SW 1271 (cell line): ENCODE data around the gene FGF8.

Source experiments
- DNase-seq, 2 experiments: peaks; one replicate each; lab custom pipeline; 2025; lab: John Stamatoyannopoulos, UW

FGF8 gene

DNA sequence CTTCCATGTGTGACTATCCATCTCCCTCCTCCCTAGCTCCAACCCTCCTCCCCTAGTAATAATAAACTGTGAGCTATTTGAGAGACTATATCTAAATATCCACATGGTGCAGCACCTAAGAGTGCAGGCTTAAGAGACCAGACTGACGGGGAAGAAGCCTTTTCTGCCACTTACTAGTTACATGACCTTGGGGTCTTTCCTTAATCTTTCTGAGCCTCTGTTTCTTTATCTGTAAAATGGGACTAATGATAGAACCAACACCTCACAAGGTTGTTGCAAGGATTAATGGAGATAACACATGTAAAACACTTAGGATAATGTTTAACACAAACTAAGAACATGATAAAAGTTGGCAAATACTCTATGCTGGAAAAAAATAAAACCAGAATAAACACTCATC, 43.8 kb downstream of the FGF8 start:
- DNase-seq = no peak

DNA sequence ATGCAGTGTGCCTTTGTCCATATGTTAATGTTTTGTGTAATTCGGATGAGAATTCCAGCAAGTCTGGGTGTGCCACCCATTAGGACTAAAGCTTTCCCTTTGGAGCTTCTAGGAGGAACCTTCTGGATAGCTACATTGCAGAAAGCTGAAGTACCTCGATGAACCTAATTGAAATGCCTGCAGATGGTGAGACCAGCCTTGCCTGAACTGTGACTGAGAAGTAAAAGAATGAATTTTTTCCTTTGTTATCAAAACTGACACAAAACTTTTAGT, 49.9 kb downstream of the FGF8 start:
- DNase-seq = no peak

GRCh38 chr10:101725296-101726114, 50.4 kb downstream of the FGF8 start:
- no peak for DNase-seq

- DNase-seq = no peak
These were observed 51.5 kb downstream of the FGF8 start for GRCh38 chr10:101724446-101724845.

DNA sequence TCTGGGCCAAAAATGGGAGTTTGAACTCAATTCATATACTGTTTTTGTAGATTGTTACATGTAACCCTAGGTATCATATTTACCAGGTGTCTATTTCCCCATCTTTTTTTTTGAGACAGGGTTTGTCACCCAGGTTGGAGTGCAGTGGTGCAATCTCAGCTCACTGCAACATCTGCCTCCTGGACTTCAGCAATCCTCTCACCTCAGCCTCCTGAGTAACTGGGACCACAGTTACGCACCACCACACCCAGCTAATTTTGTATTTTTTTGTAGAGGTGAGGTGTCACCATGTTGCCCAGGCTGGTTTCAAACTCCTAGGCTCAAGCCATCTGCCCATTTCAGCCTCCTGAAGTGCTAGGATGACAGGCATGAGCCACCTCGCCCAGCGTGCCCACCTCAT, 52.7 kb downstream of the FGF8 start:
- no peak for DNase-seq

- DNase-seq = no peak
These were observed 54.1 kb downstream of the FGF8 start for GRCh38 chr10:101721806-101722205.

GRCh38 chr10:101720606-101721230, 55.2 kb downstream of the FGF8 start:
- DNase-seq = no peak
